Measurements from ENCODE around the gene PRKAB1. TPM values are rescaled to one million over a fixed set of nuclear protein-coding genes. Genes with fewer than 3 reads are reported as not detected.
"Not testable (repeated sequence)": the region's sequence is repeated elsewhere in the genome, so short reads cannot be mapped to it uniquely, and the experiment has no call there.

Gene PRKAB1
- total RNA-seq, 1 experiment from 2014 or later, result 25.0 TPM

- TF ChIP-seq REST (IDR thresholded peaks at IDR 0.05; ENCODE audit: low read depth) (no peak), CBX3 (IDR thresholded peaks at IDR 0.05; ENCODE audit: low read depth) (peak; percentile 94), MAX (IDR thresholded peaks at IDR 0.05) (peak; percentile 96), RAD21 (IDR thresholded peaks at IDR 0.05; ENCODE audit: low read depth) (peak; percentile 60), EGR1 (IDR thresholded peaks at IDR 0.05; ENCODE audit: low read depth) (0 out of 2 replicates have a peak, but pooled peaks have one; percentile 22), JUND (IDR thresholded peaks at IDR 0.05) (0 out of 2 replicates have a peak, but pooled peaks have one; percentile 34)
Observed at GRCh38 chr12:119667577-119668323, at the start of gene PRKAB1 (continued).

GRCh38 chr12:119618328-119618896, 49.5 kb upstream of the PRKAB1 start:
- H3K27me3 ChIP-seq (ENCODE audit: insufficient read depth, low read length); H3K4me3 ChIP-seq (replicated peaks in 1 of 2; ENCODE audit: low read depth in 1 of 2, low read length in 2 of 2); ATAC-seq; H3K9me2 ChIP-seq (ENCODE audit: insufficient read depth); H3K4me1 ChIP-seq (ENCODE audit: control insufficient read depth in 1 of 2, insufficient read depth in 2 of 2, low read length in 2 of 2); H3K9ac ChIP-seq (ENCODE audit: low read length); H3K79me2 ChIP-seq (ENCODE audit: insufficient read depth, low read length); H3K27ac ChIP-seq (ENCODE audit: low read depth, low read length); CTCF ChIA-PET; H4K20me1 ChIP-seq (ENCODE audit: insufficient read depth); H2AFZ ChIP-seq (ENCODE audit: low read depth, low read length, poor library complexity, severe bottlenecking); RAD21 ChIA-PET (ENCODE audit: low non-redundant PET in 1 of 2, low total read pairs in 2 of 2, uncharacterized antibody in 2 of 2, unreplicated experiment in 2 of 2); POLR2A ChIA-PET; H3K9me3 ChIP-seq (ENCODE audit: control insufficient read depth in 1 of 2, insufficient read depth in 1 of 2, low read depth in 1 of 2, low read length in 2 of 2); BruUV-seq (replicated peaks); intact Hi-C loops (cut with micrococcal nuclease); DNase-seq (ENCODE audit: low read depth, low spot score); H3K36me3 ChIP-seq (ENCODE audit: control insufficient read depth in 1 of 2, insufficient read depth in 2 of 2, low read length in 2 of 2); H3K4me2 ChIP-seq (ENCODE audit: low read length): not testable (repeated sequence)

All from HCT116 (cell line).